Endodermal cell (in vitro differentiated cells): ENCODE measurements around the gene MCTP1. TPM values are rescaled to one million over a fixed set of nuclear protein-coding genes. Genes with fewer than 3 reads are reported as not detected.

Source experiments
- DNase-seq: peaks from one replicate; pipeline ENCODE4 v3.0.0-alpha.2; 2017
- H3K27ac ChIP-seq: 2 replicates; pipeline ENCODE4 v1.5.1; 2013; ENCODE audit warnings: mild to moderate bottlenecking, low read depth, low read length, moderate library complexity
- H3K27me3 ChIP-seq: 2 replicates; pipeline ENCODE4 v1.6.1; 2013; ENCODE audit warnings: mild to moderate bottlenecking, low read length, moderate library complexity; ENCODE audit not compliant: insufficient read depth, control insufficient read depth, poor library complexity, severe bottlenecking
- H3K36me3 ChIP-seq: 2 replicates; pipeline ENCODE4 v1.7.0; 2013; ENCODE audit warnings: mild to moderate bottlenecking, low read length, moderate library complexity; ENCODE audit not compliant: control insufficient read depth, insufficient read depth
- H3K4me1 ChIP-seq: one replicate; pipeline ENCODE4 v1.7.0; 2013; ENCODE audit warnings: low read length; ENCODE audit not compliant: control insufficient read depth, insufficient read depth
- H3K4me3 ChIP-seq: 2 replicates; pipeline ENCODE4 v1.5.1; 2013; ENCODE audit warnings: mild to moderate bottlenecking, low read length, moderate library complexity
- H3K9ac ChIP-seq: 2 replicates; pipeline ENCODE4 v1.6.1; 2013; ENCODE audit warnings: mild to moderate bottlenecking, low read length, moderate library complexity; ENCODE audit not compliant: poor library complexity, severe bottlenecking; ENCODE audit errors: extremely low read depth
- H3K9me3 ChIP-seq: 2 replicates; pipeline ENCODE4 v1.6.1; 2013; ENCODE audit warnings: mild to moderate bottlenecking, low read length, moderate library complexity; ENCODE audit not compliant: control insufficient read depth
- H3K27ac Mint-ChIP-seq: 2 replicates; pipeline ENCODE4 v1.8.0; 2020; ENCODE audit warnings: mixed read lengths
- H3K27me3 Mint-ChIP-seq: 2 replicates; pipeline ENCODE4 v1.8.0; 2021; ENCODE audit warnings: mild to moderate bottlenecking, mixed read lengths; ENCODE audit not compliant: insufficient read depth
- H3K36me3 Mint-ChIP-seq: 2 replicates; pipeline ENCODE4 v1.8.0; 2020; ENCODE audit warnings: low read depth, mixed read lengths
- H3K4me1 Mint-ChIP-seq: 2 replicates; pipeline ENCODE4 v1.8.0; 2020; ENCODE audit warnings: mixed read lengths
- H3K4me3 Mint-ChIP-seq: 2 replicates; pipeline ENCODE4 v1.8.0; 2020; ENCODE audit warnings: mild to moderate bottlenecking, moderate library complexity, mixed read lengths
- H3K9me3 Mint-ChIP-seq: 2 replicates; pipeline ENCODE4 v1.8.0; 2020; ENCODE audit warnings: mild to moderate bottlenecking, mixed read lengths
- CTCF ChIP-seq: fragments of 200-600 bp; sonication (generic); conservative IDR thresholded peaks from 2 replicates; pipeline ENCODE4 v1.5.0; 2021; ENCODE audit warnings: antibody characterized with exemption, mild to moderate bottlenecking
- WGBS, 2 experiments: methylation state at CpG; one replicate each; pipeline versions ENCODE4 v1.1.5 to v1.1.7; 2013; ENCODE audit warnings: missing lambda C conversion rate in 2 of 2, mixed read lengths in 1 of 2; ENCODE audit not compliant: insufficient coverage in 1 of 2, insufficient read length in 1 of 2; 5-methylcytosine and 5-hydroxymethylcytosine counted together
- total RNA-seq, 2 donors: library from RNA; stranded (reverse); fragmentation: NEBNext Ultra II Directional in 1 of 2; extraction: Animal tissue kit (Norgen Biotek cat#: 25700) in 1 of 2; gene quantifications; 2 replicates in 1 of 2; 3 replicates in 1 of 2; pipeline ENCODE4 v1.2.1, GENCODE V29; 2021

MCTP1 gene
- total RNA-seq, 2 donors from 2014 or later, result 0.71 to 3.7 TPM

- peaks cover 5% of the 10 kb centered on the region for H3K4me1 Mint-ChIP-seq
- no peak overlapping the region for H3K27ac Mint-ChIP-seq
- Histone ChIP-seq H3K9ac (no peak overlapping the region), H3K27me3 (no peaks in the 10 kb centered on the region), H3K36me3 (no peaks in the 10 kb centered on the region), H3K27ac (no peak overlapping the region), H3K9me3 (peaks cover 9% of the 10 kb centered on the region), H3K4me1 (peaks cover 5% of the 10 kb centered on the region), H3K4me3 (no peak overlapping the region)
- DNase-seq, result no peak
- 83% methylated on average over 1 of the region's 1 CpG; no CpG with 5 or more reads in 1 of the 2 experiments for WGBS, 2 experiments
- no peaks in the 10 kb centered on the region for H3K27me3 Mint-ChIP-seq
- TF ChIP-seq CTCF, result no peak
- no peaks in the 10 kb centered on the region for H3K36me3 Mint-ChIP-seq
- no peak overlapping the region for H3K4me3 Mint-ChIP-seq
- H3K9me3 Mint-ChIP-seq, result peaks cover 4% of the 10 kb centered on the region
Measured at GRCh38 chr5:95152131-95152530, 132.8 kb downstream of the MCTP1 start.

- no peaks in the 10 kb centered on the region for H3K36me3 ChIP-seq
- TF ChIP-seq CTCF, result no peak
- no peaks in the 10 kb centered on the region for H3K27me3 Mint-ChIP-seq
- 94 to 100% methylated on average over 1 to 3 of the region's 4 CpGs for WGBS, 2 experiments
- peaks cover 5% of the 10 kb centered on the region for H3K4me1 ChIP-seq
- DNase-seq, result no peak
- no peak overlapping the region for H3K4me3 ChIP-seq
- H3K9ac ChIP-seq, result no peak overlapping the region
- H3K9me3 Mint-ChIP-seq, result peaks cover 6% of the 10 kb centered on the region
- no peak overlapping the region for H3K4me3 Mint-ChIP-seq
- H3K27ac Mint-ChIP-seq, result no peak overlapping the region
- peaks cover 9% of the 10 kb centered on the region for H3K9me3 ChIP-seq
- H3K27me3 ChIP-seq, result no peaks in the 10 kb centered on the region
- H3K36me3 Mint-ChIP-seq, result no peaks in the 10 kb centered on the region
- H3K4me1 Mint-ChIP-seq, result peaks cover 5% of the 10 kb centered on the region
- no peak overlapping the region for H3K27ac ChIP-seq
Measured at GRCh38 chr5:95151694-95152093, 133.2 kb downstream of the MCTP1 start.

GRCh38 chr5:95149387-95149786 is 135.5 kb downstream of the MCTP1 start:
- H3K4me3 Mint-ChIP-seq, result no peak overlapping the region
- no peaks in the 10 kb centered on the region for H3K4me1 Mint-ChIP-seq
- H3K36me3 Mint-ChIP-seq, result no peaks in the 10 kb centered on the region
- H3K36me3 ChIP-seq, result no peaks in the 10 kb centered on the region
- peaks cover 9% of the 10 kb centered on the region for H3K9me3 ChIP-seq
- H3K27ac ChIP-seq, result no peak overlapping the region
- H3K9ac ChIP-seq, result no peak overlapping the region
- DNase-seq, result no peak
- H3K4me3 ChIP-seq, result no peak overlapping the region
- no peaks in the 10 kb centered on the region for H3K27me3 Mint-ChIP-seq
- no peak for TF ChIP-seq CTCF
- H3K27ac Mint-ChIP-seq, result no peak overlapping the region
- no peaks in the 10 kb centered on the region for H3K27me3 ChIP-seq
- 91 to 93% methylated on average over 3 to 4 of the region's 4 CpGs for WGBS, 2 experiments
- no peaks in the 10 kb centered on the region for H3K4me1 ChIP-seq
- peaks cover 14% of the 10 kb centered on the region for H3K9me3 Mint-ChIP-seq
